GM23338 (cell line): ENCODE results near the gene TOR1AIP2.

ENCODE experiments used
- CREB1 ChIP-seq: fragments of 250-450 bp; sonication (Bioruptor Pico); IDR thresholded peaks from 2 replicates; pipeline ENCODE4 v1.5.0; 2020; ENCODE audit warnings: low read depth, mild to moderate bottlenecking, moderate library complexity
- CTCF ChIP-seq, 2 experiments: fragments of 200-600 bp in 1 of 2; sonication (generic) in 1 of 2; conservative IDR thresholded peaks; 2 replicates each; pipeline versions ENCODE4 v1.5.1 to v1.6.1; 2016 to 2017; ENCODE audit warnings: antibody characterized with exemption in 2 of 2, low read depth in 2 of 2, mild to moderate bottlenecking in 2 of 2, moderate library complexity in 1 of 2
- ETS1 ChIP-seq: IDR thresholded peaks from 2 replicates; pipeline ENCODE4 v1.6.1; 2016; ENCODE audit warnings: antibody characterized with exemption
- EZH2 ChIP-seq: fragments of 200-600 bp; sonication (generic); IDR thresholded peaks from one replicate; pipeline ENCODE4 v1.8.0; 2017; ENCODE audit warnings: antibody characterized with exemption, mild to moderate bottlenecking, low read depth; ENCODE audit not compliant: unreplicated experiment
- EZH2phosphoT487 ChIP-seq: fragments of 200-600 bp; sonication (generic); IDR thresholded peaks from one replicate; pipeline ENCODE4 v1.8.1; 2018; ENCODE audit warnings: antibody characterized with exemption; ENCODE audit not compliant: unreplicated experiment
- JUNB ChIP-seq: IDR thresholded peaks from one replicate; pipeline ENCODE4 v1.6.1; 2016; ENCODE audit warnings: antibody characterized with exemption; ENCODE audit not compliant: unreplicated experiment
- POLR2AphosphoS5 ChIP-seq: IDR thresholded peaks from 2 replicates; pipeline ENCODE4 v1.6.1; 2016; ENCODE audit warnings: antibody characterized with exemption, low read depth
- REST ChIP-seq: IDR thresholded peaks from one replicate; pipeline ENCODE4 v1.6.1; 2018; ENCODE audit warnings: antibody characterized with exemption; ENCODE audit not compliant: unreplicated experiment
- STAT1 ChIP-seq: IDR thresholded peaks from one replicate; pipeline ENCODE4 v1.6.1; 2016; ENCODE audit warnings: antibody characterized with exemption; ENCODE audit not compliant: unreplicated experiment
- ZNF114 ChIP-seq: fragments of 250-450 bp; sonication (Bioruptor Pico); IDR thresholded peaks from 2 replicates; pipeline ENCODE4 v1.5.0; 2020; ENCODE audit warnings: mild to moderate bottlenecking, moderate library complexity
- ZNF331 ChIP-seq: fragments of 250-450 bp; sonication (Bioruptor Pico); IDR thresholded peaks from 2 replicates; pipeline ENCODE4 v1.5.0; 2020; ENCODE audit warnings: low read depth, mild to moderate bottlenecking, moderate library complexity

GRCh38 chr1:179818260-179818659, 59.3 kb downstream of the TOR1AIP2 start:
- TF ChIP-seq CTCF (conservative IDR thresholded peaks at IDR 0.05; ENCODE audit: low read depth in 2 of 2) (no peak), REST (no peak), POLR2AphosphoS5 (no peak), JUNB (no peak), EZH2 (no peak), ETS1 (no peak), EZH2phosphoT487 (no peak), STAT1 (no peak), CREB1 (CRISPR knock-in tag) (no peak), ZNF331 (no peak), ZNF114 (CRISPR knock-in tag) (no peak)
